ENCODE measurements around the gene HOXA9. TPM values are rescaled to one million over a fixed set of nuclear protein-coding genes. Genes with fewer than 3 reads are reported as not detected.

The HOXA9 gene
- total RNA-seq, 2 donors from 2014 or later: not detected

GRCh38 chr7:27152816-27153442 lies 12.4 kb downstream of the HOXA9 start:
- Histone ChIP-seq H3K4me1 (ENCODE audit: control insufficient read depth in 1 of 2, low read depth in 2 of 2) (peaks cover 10 to 48% of the 10 kb centered on the region in 2 donors), H3K27ac (peak overlapping the region; percentile 62 to 85), H3K27me3 (replicated peaks; ENCODE audit: insufficient read depth) (no peaks in the 10 kb centered on the region), H3K9me3 (no peaks in the 10 kb centered on the region), H3K4me3 (peak overlapping the region; percentile 71), H3K36me3 (no peaks in the 10 kb centered on the region)
- ATAC-seq (ENCODE audit: insufficient number of reproducible peaks, low FRiP score, low read depth) (no peak), DNase-seq (ENCODE audit: low spot score) (no peak)
- TF ChIP-seq CTCF (IDR thresholded peaks at IDR 0.05): no peak

GRCh38 chr7:27151931-27152815 lies 13.2 kb downstream of the HOXA9 start, which contains the start of gene HOXA3:
HOXA3 (minus strand) TSS chr7:27152583; CDS start chr7:27110640, 41,943 bp downstream.
- ATAC-seq (ENCODE audit: insufficient number of reproducible peaks, low FRiP score, low read depth) (peak; percentile 5), DNase-seq (ENCODE audit: low spot score) (no peak)
- Histone ChIP-seq H3K4me1 (ENCODE audit: control insufficient read depth in 1 of 2, low read depth in 2 of 2) (peaks cover 14 to 52% of the 10 kb centered on the region in 2 donors), H3K4me3 (peak within 1 kb of the TSS; percentile 71), H3K36me3 (no peaks in the 10 kb centered on the region), H3K27ac (peak within 1 kb of the TSS; percentile 62 to 85), H3K9me3 (no peaks in the 10 kb centered on the region), H3K27me3 (replicated peaks; ENCODE audit: insufficient read depth) (no peaks in the 10 kb centered on the region)
- TF ChIP-seq CTCF (IDR thresholded peaks at IDR 0.05): no peak

DNA sequence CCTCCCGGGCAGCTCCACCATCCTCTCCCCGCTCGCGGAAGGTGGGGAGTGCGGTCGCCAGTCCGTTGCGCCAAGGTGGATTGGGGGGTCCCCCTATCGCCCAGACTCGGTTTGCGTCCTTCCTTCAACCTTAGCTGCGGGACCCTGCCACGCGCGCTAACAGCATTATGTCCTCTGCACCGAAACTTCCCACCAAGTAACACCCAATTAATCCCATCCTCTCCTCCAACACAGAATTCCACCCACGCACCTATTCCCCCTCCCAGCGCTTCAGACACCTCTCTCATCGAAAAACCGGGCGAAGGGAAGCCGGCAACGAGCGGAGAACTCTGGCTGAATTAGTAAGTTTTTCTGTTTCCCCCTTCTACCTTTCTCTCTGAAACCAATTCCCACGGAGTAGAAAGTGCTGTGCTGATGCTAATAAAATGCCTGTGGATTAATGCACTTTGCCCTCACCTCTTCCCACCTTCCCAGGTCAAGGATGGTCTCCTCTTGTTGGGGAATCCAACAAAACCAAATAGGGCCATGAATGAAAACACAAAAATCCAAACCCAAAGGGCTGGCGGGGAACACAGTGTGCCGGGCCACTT lies 13.9 kb downstream of the HOXA9 start:
- H3K27ac ChIP-seq: peak overlapping the region; percentile 62 to 85
- peaks cover 14 to 60% of the 10 kb centered on the region in 2 donors for H3K4me1 ChIP-seq (ENCODE audit: control insufficient read depth in 1 of 2, low read depth in 2 of 2)
- no peak for TF ChIP-seq CTCF (IDR thresholded peaks at IDR 0.05)
- H3K36me3 ChIP-seq: no peaks in the 10 kb centered on the region
- no peak for ATAC-seq (ENCODE audit: insufficient number of reproducible peaks, low FRiP score, low read depth)
- no peak for DNase-seq (ENCODE audit: low spot score)
- peak overlapping the region; percentile 71 for H3K4me3 ChIP-seq
- no peaks in the 10 kb centered on the region for H3K9me3 ChIP-seq
- H3K27me3 ChIP-seq (replicated peaks; ENCODE audit: insufficient read depth): no peaks in the 10 kb centered on the region

DNA sequence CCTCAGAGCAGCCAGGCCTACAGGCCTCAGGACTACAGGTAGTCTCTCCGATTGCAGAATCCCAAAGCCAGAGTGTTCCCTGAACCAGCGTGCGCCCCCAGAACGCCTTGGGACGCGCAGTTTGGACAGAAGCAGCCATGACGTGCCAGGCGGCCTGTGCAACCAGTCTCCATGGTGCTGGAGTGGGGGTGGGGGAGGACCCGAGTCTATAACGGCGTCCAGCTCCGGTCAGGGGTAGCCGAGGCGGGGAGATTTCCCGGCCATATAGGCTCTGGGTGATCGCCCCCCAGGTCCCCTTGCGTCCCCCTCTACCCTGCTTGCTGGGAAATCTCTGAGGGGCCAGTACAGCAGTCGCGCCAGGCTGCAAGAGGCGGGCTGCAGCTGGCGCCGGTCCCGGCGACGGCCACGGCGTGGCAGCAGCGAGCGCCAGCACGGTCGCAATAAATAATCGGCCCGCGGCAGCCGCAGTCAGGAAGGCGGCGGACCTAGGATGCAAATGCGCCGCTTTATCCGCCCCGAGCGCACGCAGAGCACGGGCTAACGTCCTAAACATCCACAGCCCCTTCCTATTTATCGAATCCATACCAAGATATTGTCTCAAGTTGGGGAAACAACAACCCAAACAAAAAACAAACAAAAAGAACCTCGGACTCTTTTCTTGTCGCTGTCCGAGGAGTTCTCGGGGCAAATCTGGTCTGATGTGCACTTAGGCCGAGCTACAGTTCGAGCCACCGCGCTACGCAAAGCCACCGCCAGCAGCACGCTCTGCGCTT lies 14.6 kb downstream of the HOXA9 start:
- Histone ChIP-seq H3K9me3 (no peaks in the 10 kb centered on the region), H3K27ac (peak overlapping the region; percentile 62 to 85), H3K4me1 (ENCODE audit: control insufficient read depth in 1 of 2, low read depth in 2 of 2) (peaks cover 11 to 57% of the 10 kb centered on the region in 2 donors), H3K27me3 (replicated peaks; ENCODE audit: insufficient read depth) (no peaks in the 10 kb centered on the region), H3K4me3 (peak overlapping the region; percentile 71), H3K36me3 (no peaks in the 10 kb centered on the region)
- DNase-seq (ENCODE audit: low spot score) (no peak), ATAC-seq (ENCODE audit: insufficient number of reproducible peaks, low FRiP score, low read depth) (peak; percentile 46)
- TF ChIP-seq CTCF (IDR thresholded peaks at IDR 0.05): peak; percentile 82
